Activated CD8-positive, alpha-beta memory T cell treated with anti-CD3 and anti-CD28 coated beads, Interleukin-2, amount 50 U/mL, for 1 hour (primary cell): ENCODE measurements around the gene IL11RA.
"Not testable (repeated sequence)": the region's sequence is repeated elsewhere in the genome, so short reads cannot be mapped to it uniquely, and the experiment has no call there.

Experiments
- DNase-seq: peaks from one replicate; pipeline ENCODE4 v3.0.0-alpha.2; 2020; ENCODE audit errors: extremely low read depth

Gene IL11RA

DNA sequence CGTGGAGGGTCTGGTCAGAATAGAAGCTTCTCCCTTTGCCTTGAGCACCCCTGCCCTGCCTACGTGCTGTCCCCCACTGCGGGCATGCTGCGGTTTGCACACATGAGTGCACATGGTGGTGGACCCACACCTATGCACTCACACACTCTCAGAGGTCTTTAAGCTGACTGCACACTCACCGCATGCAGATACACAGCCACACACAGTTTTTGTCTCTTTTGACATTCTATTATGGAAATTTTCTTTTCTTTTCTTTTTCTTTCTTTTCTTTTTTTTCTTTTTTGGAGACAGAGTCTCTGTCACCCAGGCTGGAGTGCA is 22.5 kb upstream of the IL11RA start:
- no peak for DNase-seq

GRCh38 chr9:34630402-34631154 is 21.4 kb upstream of the IL11RA start:
- DNase-seq = no peak

DNA sequence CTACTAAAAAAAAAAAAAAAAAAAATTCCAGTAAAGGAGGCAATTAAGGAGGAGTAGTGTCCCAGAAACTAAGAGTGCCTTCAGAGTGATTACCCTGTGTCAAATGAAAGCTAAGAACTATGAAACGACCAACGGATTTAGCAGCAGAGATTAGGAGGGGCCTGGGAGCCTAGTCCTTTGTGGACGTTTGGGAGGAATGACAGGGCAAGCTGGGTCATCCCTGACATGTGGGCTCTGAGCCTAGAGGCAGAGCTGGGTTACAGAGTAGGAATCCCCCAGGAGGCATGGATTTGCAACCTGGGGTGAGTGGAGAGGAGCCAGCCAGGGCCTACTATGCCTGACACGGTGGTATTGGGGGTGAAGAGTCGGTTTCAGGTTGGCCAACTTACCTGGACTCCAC is 18.8 kb upstream of the IL11RA start:
- DNase-seq = no peak

DNA sequence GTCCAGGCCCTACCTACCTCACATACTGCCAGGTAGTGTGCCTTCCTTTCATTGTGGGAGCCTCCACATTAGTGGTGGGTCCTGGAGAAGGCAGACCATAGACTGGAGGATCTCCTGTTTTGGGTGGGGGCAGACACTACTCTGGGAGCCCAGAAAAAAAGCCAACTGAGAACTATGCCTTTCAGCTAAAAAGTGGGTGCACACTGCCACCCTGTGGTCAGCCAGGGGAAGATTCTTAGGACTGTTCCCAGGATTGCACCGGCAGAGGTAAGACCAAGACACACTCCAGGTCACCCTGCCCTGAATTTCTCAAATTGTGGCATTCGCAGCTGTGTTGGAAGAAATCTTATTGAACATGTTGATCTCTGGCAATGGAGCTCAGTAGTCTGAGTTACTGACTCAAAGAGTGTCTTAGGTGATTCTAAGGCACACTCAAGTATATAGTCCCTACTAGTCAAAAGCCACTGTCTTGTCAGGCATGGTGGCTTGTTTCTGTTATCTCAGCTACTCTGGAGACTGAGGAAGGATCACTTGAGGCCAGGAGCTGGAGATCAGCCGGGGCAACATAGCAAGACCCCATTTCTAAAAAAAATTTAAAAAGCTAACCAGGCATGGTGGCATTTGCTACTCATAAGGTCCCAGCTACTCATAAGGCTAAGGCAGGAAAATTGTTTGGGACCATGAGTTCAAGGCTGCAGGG is 18.0 kb upstream of the IL11RA start:
- no peak for DNase-seq

GRCh38 chr9:34634551-34635248 is 17.3 kb upstream of the IL11RA start:
- DNase-seq = no peak

GRCh38 chr9:34635556-34635955 is 16.4 kb upstream of the IL11RA start:
- no peak for DNase-seq

GRCh38 chr9:34636791-34637355 is 15.1 kb upstream of the IL11RA start:
- DNase-seq = no peak

GRCh38 chr9:34637356-34638137 is 14.4 kb upstream of the IL11RA start, which contains the start of gene SIGMAR1:
Gene SIGMAR1 (minus strand): TSS chr9:34637787. CDS start chr9:34637697, 90 bp downstream.
- DNase-seq = peak; percentile 76

DNA sequence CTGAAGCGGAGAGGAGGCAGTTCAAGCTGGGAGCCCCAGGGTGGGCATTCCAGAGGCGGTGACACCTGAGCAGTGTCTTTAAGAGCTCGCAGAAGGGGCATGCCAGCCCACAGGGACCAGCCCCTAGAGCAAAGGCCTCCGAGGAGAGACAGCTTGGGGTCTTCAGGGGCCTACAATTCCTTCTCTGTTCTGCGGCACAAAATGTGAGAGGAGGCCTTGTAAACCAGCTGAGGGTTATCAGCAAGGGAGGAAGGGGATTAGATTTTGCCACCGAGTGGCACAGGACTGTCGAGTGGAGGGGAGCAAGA is 13.9 kb upstream of the IL11RA start:
- DNase-seq = no peak

GRCh38 chr9:34639322-34639721 is 12.7 kb upstream of the IL11RA start:
- not testable (repeated sequence) for DNase-seq

- DNase-seq = no peak
These were observed 9.3 kb upstream of the IL11RA start for GRCh38 chr9:34642679-34643078.

DNA sequence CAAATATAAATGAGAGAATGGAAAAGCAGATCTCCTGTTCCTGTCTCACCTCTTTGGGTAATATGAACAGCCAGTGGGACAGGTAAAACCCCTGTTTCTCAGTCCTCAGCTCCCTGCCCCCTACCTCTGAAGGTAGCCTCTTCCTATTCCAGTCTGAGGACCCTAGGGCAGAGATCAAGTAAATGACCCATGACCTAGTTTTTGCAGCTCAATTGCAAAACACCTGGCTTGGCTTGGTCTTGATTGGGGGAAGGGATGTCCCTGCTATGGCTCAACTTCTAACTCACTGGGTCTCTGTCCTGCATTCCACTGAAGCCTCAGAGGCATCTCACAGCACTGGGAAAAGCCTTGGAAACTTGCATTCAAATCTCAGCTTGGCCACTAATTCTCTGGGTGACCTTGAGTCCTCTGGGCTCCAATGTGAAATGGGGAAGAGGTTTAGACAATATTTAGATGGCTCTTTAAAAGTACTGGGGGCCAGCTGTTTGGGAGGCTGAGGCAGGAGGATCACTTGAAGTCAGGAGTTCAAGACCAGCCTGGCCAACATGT is 7.1 kb upstream of the IL11RA start:
- DNase-seq = no peak

DNA sequence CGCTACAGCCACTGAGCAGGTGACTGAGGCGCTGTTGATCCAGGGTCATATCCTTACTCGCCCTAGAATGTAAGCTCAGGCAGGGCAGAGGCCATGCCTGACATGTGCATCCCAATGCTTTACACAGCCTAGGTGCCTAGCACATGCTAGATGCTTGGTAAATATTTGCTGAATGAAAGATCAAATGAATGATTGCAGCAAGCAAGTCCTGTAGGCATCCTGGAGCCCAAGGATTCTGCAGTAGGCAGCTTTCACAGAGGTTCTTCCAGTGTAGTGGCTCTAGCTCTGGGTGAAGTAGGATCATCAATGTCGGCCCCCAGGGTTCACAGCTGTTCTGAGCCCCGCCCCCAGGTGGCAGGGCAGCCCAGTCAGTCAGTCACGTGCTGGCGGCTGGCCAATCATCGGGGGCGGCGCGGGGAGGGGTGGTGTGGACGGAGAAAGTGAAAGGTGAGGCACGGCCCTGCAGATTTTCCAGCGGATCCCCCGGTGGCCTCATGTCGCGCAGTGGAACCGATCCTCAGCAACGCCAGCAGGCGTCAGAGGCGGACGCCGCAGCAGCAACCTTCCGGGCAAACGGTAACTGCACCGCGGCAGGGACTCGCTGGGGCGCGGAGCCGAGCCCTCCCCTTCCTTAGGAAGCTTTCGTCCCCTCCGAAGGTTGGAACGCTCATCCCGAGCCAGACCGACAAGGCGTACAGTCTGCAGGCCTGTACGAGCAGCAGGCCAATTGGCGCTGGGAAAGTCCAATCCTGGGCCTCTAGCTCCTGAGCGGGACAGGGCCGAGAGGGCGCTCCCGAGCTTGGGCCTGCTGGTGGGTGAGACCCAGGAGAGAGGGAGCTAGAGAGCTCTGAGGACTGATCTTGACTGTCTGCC is 5.5 kb upstream of the IL11RA start, which contains the start of gene GALT:
Gene GALT, plus strand, starts transcription at position 465 of the 873 bp plus-strand sequence. Its CDS starts 30 bp downstream, at position 495.
- peak; percentile 91 for DNase-seq

DNA sequence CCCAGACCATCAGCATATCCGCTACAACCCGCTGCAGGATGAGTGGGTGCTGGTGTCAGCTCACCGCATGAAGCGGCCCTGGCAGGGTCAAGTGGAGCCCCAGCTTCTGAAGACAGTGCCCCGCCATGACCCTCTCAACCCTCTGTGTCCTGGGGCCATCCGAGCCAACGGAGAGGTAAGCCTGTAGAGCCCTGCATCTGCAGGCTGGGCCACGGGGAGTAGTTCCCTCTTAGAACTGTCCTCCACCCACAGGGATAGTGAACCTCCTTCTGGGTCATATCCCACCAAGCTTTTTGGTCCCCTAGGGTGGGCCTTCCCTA is 4.9 kb upstream of the IL11RA start:
- DNase-seq = no peak

GRCh38 chr9:34647651-34648050 is 4.3 kb upstream of the IL11RA start:
- DNase-seq = no peak

DNA sequence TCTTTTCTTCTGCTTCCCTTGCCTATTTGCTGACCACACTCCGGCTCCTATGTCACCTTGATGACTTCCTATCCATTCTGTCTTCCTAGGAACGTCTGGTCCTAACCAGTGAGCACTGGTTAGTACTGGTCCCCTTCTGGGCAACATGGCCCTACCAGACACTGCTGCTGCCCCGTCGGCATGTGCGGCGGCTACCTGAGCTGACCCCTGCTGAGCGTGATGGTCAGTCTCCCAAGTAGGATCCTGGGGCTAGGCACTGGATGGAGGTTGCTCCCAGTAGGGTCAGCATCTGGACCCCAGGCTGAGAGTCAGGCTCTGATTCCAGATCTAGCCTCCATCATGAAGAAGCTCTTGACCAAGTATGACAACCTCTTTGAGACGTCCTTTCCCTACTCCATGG is 3.3 kb upstream of the IL11RA start:
- DNase-seq = no peak

DNA sequence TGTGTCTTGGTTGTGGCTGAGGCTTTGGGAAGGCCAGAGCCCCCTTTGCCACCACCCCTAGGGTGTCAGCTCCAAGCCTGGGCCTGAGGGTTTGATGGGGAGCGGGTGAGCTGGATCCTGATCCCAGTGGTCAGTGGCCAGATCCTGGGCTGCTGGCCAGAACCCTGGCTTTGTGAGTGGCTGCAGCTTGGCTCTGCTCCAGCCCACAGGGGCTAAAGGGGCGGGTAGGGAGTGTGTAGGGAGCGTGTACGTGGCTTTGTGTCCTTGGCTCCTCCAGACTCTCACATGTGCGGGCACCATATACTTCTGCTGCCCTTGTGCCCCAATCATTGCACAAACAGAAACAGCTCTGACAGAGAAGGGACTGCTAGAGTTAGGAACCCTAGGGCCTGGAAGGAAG is 1.2 kb upstream of the IL11RA start:
- DNase-seq = no peak

GRCh38 chr9:34651321-34651720 is 664 bp upstream of the IL11RA start:
- DNase-seq = no peak

- DNase-seq = no peak
These were observed 616 bp downstream of the IL11RA start for GRCh38 chr9:34652602-34653000.

DNA sequence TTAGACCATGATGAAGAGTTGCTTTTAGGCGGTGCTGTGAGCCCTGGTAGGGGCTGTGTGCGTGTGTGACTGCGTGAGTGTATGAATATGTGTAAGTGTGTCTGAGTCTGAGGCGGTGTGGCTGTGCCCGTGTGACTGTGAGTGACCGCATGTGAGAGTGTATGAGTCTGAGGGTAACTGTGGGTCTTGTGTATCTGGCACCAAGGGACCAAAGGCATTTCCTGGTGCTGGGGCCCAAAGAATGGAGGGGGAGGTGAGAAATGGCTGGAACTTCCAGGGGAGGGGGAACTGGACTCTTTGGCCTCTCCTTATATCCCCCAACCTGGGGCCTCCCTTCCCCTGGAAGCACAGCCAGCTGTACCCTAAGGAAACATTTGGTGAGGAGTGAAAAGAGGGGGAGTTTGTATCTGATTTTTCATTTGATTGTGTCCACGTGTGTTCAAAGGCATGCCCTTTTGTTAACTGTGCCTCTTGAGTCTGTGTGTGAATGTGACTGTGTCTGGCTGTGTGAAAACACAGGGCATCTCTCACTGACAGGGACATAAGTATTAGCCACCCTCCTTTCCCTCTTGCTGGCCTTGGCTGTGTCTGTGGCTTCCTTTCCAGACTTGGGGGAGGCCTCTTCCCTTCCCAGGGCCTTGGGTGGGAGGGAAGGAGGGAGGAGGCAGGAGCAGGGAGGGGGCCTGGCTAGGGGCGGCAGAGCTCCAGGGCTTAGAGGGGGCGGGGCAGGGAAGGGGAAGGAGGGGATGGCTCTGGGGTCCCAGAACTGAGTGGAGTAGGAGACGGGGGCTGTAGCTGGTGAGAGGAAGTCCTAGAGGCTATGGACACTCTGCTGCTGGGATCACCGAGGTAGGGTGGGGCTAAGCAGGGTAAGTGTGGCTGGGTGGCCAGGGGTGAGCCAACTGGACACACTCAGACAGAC is 1.4 kb downstream of the IL11RA start:
- DNase-seq = no peak
